HG03457 (cell line): ENCODE data around the gene C14orf180.

Experiments
- ATAC-seq: cut with Tn5 transposase; IDR thresholded peaks from one replicate; pipeline ENCODE4 v1.9.1; 2021; ENCODE audit warnings: moderate number of reproducible peaks; ENCODE audit not compliant: unreplicated experiment

C14orf180 gene

GRCh38 chr14:104549536-104550339, 29.8 kb upstream of the C14orf180 start:
- ATAC-seq = no peak

DNA sequence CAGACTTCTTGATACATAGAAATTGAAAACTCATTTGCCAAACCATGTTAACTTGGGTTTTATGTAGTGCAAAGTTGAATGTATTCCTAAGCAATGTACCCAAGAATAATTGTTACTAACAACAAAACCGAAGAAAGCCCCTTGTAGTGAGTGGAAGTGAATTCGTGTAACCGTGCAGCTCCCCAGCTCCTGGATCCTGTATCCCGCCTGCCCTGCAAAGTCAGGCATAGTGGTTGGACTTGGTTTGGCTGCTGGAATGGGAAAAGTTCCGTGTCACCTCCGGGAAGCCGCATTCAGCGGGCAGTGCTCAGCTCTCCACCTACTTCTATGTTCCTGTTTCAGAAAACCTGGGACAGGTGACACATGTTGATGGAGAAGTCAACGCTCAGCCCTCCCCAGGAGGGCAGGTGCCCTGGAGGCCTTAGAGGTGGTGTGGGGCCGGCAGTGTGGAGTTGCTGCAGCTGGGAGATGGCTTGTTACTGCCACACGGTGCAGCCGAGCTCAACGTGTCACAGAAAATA, 29.2 kb upstream of the C14orf180 start:
- ATAC-seq = no peak

GRCh38 chr14:104550861-104551728, 28.5 kb upstream of the C14orf180 start:
- no peak for ATAC-seq

DNA sequence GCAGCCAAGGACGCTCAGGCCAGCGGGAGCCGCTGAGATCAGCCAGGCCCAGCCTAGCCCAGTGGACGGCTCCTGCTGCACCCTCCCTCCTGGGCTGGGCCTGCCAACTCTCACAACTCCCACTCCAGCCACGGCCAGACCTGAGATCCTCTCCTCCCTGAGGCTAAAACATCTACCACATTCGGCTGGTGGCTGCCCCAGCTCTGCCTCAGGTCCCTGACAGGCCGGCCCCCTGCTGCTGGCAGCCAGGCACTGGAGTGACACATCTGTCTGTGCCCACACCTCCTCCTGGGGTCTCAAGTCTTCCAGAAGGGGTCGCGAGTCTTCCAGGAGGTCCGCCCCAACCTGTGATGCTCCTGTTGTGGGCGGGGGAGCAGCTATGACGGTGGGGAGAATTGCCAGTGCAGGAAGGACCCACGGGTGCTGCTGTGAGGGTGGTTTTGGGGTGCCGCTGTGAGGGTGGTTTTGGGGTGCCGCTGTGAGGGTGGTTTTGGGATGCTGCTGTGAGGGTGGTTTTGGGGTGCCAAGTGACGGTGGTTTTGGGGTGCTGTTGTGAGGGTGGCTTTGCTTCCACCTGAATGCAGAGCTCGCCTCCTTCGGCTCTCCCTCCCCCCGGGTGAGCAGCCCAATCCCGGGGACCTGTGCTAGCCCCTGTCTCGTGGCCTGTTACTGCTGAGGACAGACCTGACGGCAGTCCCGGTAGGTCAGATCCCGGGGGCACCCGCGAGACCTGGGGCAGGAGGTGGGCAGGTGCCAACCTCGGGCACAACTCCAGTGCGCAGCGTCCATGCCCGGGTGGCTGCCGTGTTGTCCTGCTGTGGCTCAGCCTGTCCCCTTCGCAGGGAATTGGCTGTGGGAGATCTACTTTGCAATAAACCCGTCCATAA, 27.5 kb upstream of the C14orf180 start:
- ATAC-seq = no peak

DNA sequence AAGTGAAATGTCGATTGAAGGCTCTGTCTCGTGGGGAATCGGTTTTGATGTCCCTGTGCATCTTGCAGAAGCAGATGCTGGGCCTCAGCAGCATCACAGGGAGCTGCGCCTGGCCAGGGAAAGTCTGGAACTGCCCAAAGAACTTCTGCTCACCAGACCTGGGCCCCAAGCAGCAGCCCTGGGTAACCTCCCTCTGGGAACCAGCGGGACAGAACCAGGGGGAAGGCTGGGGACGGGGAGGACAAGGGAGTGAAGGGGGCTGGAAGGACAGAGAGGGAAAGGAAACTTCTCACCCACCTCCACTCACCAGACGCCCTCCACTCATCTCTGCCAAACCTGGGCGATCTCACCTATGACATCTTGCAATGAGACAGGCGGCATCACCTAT, 26.8 kb upstream of the C14orf180 start:
- ATAC-seq = no peak

DNA sequence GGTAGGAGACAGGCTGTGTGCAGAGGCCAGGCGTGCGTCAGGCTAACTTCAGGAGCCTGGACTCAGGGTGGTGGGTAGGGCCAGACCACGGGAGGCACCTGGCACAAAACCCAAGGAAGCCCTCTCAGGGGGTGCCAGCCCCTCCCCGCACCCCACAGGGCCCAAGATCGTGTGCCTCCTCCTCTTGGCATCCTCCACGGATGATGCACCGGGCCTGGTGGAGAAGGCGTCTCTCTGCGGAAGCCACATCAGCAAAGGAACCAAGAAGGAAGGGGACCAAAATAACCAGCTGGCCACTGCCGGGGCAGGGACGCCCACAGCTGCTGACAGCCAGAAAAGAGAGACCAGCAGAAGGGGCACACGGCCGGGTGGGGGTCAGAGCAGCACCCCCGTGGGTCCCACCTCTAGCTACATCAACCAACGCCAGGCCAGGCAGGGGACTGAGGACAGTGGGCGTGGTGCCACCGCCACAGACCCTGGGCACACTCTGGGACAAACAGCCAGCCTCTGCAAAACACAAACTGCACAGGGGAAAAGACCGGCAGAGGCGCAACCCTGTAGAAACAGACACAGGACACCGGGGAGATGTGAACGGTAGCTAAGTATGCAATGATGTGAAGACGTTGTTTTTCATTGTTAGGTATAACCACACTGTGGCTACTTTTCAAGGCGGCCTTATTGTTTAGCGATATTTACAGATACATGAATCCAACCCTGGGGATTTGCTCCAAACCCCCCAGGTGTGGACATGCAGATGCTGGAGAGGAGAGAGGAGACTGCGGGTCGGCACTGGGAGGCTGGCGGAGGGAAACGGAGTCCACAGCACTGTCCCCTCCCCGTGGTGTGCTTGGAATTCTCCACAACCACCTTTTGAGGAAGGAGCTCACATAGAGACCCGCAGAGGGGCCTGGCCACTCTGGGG, 26.1 kb upstream of the C14orf180 start:
- no peak for ATAC-seq

DNA sequence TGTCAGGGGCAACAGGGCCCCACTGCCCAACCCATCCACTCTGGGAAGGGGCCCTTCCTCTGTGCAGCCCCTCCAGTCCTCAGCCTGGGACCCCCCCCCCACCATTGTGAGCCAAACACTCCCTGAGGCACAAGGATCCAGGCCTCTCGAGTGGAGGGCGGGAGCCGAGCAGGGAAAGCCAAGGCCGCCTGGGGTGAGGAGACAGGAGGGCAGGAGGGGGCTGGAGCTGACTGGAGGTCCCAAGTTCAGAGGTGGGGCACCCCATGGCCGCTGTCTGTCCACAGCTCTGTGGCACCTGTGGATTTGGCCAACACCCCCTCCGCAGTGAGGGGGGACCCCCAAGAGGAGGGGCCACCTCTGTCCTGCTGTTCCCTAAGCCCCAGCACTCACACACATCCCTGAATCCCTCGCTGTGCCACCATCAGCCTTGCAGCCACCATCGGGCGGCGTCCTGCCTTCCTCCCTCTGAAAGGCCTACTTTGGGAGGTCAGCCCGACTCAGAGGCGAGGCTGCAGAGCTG, 25.4 kb upstream of the C14orf180 start:
- ATAC-seq = no peak

DNA sequence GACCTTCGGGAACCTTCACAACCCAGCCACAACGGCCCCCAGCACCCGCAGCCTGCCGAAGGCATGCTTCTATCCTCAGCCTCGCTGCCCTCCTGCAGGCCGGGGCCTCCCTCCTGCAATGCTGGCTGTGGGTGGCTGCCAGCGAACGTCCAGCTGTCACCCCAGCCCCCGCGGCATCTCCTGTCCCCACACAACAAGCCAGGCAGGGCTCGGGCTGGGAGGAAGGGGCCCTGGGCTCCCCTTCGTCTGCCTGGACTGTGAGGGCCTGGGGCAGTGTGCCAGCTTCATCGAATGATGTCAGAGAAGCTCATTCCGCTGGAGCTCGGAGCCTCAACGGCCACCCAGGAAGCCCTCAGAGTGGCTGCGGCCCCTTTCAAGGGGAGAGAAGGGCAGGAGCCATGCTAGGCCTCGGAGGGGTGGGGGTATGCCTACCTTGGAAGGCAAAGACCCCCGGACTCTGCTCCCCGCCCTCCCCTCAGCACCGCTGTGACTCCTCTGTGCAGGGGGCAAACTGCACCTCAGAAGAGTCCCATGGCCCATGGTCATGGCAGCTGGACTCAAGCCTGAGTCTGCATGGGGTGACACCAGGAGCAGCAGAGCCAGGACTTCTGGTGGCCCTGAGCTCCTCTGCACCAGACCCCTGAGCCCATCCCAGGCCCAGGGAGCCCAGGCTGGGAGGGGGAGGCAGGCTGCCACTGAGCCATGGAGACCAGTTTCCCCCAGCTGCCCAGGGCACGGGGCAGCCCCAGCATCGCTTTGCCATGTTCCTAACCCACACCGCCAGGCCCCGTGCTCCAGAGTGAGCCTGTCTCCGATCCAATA, 24.7 kb upstream of the C14orf180 start:
- ATAC-seq = no peak

DNA sequence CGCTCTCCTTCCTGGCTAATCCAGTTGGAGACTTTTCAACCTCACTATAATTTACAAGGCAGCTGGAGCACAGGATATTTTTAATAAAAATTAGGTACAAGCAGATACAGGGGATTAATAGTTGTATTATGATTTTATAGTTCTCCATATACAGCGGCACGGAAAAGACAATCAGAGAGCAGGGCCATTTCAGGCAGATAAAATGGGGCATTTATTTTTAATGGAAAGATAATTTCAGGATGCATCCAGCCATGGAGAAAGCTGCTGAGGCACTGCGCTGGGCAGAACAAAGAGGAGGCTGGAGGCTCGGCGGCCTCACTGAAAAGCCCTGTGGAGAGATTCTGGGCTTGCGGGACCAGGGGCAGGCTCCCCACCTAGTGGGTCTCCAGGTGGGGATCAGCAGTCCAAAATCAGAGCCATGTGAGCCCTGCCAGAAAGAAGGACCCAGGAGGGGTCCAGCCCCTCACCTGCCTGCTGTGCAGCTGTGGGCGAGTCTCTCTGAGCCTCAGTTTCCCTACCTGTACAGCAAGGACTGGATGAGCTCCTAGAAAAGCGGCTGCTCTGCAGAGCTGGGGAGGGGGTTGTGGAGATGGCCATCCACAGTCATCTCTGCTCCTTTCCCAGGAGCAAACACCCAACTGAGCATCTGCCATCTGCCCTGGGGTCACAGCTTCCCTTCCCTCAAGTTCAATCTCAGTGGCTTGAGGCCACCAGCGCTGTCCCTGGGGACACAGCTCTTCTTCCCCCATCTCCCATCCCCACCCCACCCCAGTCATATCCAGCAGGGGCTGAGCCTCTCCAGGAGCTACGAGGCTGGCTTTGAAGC, 23.9 kb upstream of the C14orf180 start:
- no peak for ATAC-seq

GRCh38 chr14:104556256-104557021, 23.1 kb upstream of the C14orf180 start:
- ATAC-seq = no peak

DNA sequence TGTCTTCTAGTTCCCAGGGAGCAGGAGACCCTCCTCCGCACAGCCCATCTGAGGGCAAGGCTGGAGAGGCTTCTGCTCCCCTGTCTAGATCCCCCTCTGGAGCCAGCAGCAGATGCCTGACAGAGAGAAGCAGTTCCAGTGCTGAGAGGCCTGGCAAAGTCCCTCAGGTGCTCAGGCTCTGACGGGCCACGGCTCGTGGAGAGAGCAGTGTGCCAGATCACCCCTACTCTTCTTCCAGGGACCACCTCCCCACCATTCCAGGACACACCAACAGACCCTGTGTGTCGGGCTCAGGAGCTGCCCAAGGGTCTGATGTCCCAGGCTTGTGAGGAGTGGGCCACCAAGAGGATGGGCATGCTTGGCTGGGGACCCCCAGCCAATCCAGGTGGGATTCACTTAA, 22.5 kb upstream of the C14orf180 start:
- no peak for ATAC-seq

DNA sequence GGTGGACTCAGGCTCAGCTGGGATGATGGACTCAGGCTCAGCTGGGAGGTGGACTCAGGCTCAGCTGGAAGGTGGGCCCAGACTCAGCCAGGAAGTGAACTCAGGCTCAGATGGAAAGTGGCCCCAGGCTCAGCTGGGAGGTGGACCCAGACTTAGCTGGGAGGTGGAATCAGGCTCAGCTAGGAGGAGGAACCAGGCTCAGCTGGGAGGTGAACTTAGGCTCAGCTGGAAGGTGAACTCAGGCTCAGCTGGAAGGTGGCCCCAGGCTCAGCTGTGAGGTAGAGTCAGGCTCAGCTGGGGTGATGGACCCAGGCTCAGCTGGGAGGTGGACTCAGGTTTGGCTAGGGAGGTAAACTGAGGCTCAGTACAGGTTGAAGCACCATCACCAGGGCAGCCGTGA, 21.8 kb upstream of the C14orf180 start:
- ATAC-seq = no peak

DNA sequence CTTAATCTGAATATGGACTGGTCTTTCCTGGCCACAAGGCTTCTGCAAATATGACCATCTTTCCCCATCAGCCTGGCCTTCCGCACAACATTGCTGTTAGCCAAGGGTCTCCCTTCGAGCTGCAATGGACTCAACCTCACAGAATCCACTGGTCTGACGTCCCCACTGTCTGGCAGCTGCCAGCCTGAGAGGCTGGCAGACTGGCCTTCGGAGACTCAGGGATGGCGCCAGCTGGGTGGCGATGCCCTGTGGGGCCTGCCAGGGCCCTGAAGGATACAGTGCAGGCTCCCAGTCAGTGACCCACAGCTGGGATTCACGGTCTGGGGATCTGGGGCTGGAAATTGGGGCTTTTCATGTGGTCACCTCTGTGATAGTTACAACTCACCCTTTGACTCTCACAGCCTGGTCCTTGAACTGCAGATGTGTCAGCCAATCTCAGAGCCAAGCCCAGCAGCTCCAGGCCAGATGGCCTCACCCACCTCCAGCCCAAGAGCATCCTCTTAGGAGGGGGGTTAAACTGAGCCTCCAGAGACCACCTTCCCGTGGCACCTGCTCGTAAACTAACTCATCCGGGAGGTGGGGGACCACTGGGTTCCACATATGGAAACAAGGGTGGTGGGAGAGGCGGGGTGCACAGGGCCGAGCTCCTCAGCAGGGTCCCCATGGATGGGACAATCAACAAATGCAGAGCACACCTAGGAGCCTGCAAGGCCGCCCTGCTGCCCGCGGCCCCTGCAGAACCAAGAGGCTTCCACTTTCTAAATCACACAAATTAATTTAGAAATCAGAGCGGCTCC, 21.1 kb upstream of the C14orf180 start:
- no peak for ATAC-seq

DNA sequence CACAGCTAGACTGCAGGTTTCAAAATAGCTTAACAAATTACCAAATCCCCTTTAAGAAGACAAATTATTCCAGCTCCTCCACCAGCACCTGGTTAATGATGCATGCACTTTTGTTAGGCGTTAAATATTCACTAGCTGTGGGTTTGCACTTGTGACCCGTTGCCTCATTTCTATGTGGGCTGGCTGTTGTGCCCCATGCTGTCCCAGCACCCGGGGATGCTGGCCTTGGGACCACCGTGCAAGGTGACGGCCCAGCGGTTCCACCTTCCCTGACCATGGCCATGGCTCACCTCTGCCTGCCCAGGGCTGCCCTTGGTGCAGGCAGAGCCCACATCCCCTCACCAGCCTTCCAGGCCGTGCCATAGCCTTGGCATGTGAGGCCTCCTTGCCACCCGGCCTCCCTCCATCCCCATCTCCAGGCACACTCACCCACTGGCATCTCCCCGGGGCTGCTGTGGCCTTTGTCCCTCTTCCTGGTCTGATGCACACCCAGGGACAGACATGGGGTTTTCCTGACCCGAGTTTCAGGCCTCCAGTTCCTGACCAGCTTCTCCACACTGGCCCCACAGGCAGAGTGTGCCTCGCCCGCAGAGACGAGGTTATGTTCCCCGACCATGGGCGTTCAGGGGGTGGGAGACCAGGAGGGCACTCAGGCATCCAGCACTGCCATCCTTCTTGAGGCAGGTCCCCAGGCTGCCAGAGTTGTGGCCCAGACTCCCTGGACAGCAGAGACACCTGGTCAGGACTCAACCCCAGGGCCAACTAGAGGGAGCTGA, 20.3 kb upstream of the C14orf180 start:
- ATAC-seq = no peak

GRCh38 chr14:104559804-104560585, 19.6 kb upstream of the C14orf180 start:
- ATAC-seq = no peak
